HCT116 (cell line): ENCODE measurements around the gene CCDC120. TPM values are rescaled to one million over a fixed set of nuclear protein-coding genes. Genes with fewer than 3 reads are reported as not detected.

Experiments
- ATAC-seq: fragments of 200-7000 bp; cut with Tn5 transposase; 2 replicates; pipeline ENCODE4 v1.9.1; 2020; ENCODE audit warnings: mild to moderate bottlenecking, moderate library complexity
- BruUV-seq: library from RNA; stranded (reverse); fragments of 400-500 nt; replicated peaks from 2 replicates; lab custom pipeline; 2021; lab: Mats Ljungman, UMichigan
- CTCF ChIA-PET: fragments of 300-600 bp; sonication (Branson Sonifier 250); formaldehyde crosslinking; loops from one replicate; lab custom pipeline; 2021; ENCODE audit warnings: antibody characterized with exemption; lab: Charles Lee
- POLR2A ChIA-PET: fragments of 300-600, 350-600 bp; sonication (Branson Sonifier 250); formaldehyde crosslinking; loops from one replicate; lab custom pipeline; 2021; ENCODE audit warnings: antibody characterized with exemption; lab: Charles Lee
- RAD21 ChIA-PET, 2 experiments: fragments of 300-600 bp; sonication (Branson Sonifier 250); formaldehyde crosslinking; loops; one replicate each; lab custom pipeline; 2023; ENCODE audit warnings: low total read pairs in 2 of 2; ENCODE audit not compliant: uncharacterized antibody in 2 of 2, unreplicated experiment in 2 of 2, low non-redundant PET in 1 of 2; lab: Charles Lee
- DNase-seq: peaks from one replicate; pipeline ENCODE4 v3.0.0-alpha.2; 2010; ENCODE audit warnings: low read depth, low spot score
- H2AFZ ChIP-seq: fragments of 200-600 bp; shearing (Covaris generic), sonication (generic); 2 replicates; pipeline ENCODE4 v1.6.1; 2017; ENCODE audit warnings: low read depth, mixed run types, mixed read lengths, antibody characterized with exemption, low read length; ENCODE audit not compliant: poor library complexity, severe bottlenecking
- H3K27ac ChIP-seq: 2 replicates; pipeline ENCODE4 v1.5.1; 2012; ENCODE audit warnings: low read depth, low read length
- H3K27me3 ChIP-seq: fragments of 200-600 bp; sonication (generic); 2 replicates; pipeline ENCODE4 v1.6.1; 2016; ENCODE audit warnings: mixed run types, low read length, mixed read lengths; ENCODE audit not compliant: insufficient read depth
- H3K36me3 ChIP-seq, 2 experiments: fragments of 200-500 bp in 1 of 2; fragments of 200-600 bp in 1 of 2; sonication (Bioruptor generic) in 1 of 2; sonication (generic) in 1 of 2; 2 replicates each; pipeline versions ENCODE4 v1.5.1 to v1.6.1; 2014 to 2016; ENCODE audit warnings: low read length in 2 of 2, inconsistent platforms in 1 of 2, mixed read lengths in 1 of 2, mixed run types in 1 of 2; ENCODE audit not compliant: insufficient read depth in 2 of 2, control insufficient read depth in 1 of 2
- H3K4me1 ChIP-seq, 2 experiments: fragments of 200-600 bp in 1 of 2; sonication (generic) in 1 of 2; 2 replicates each; pipeline versions ENCODE4 v1.5.1 to v1.6.1; 2012 to 2017; ENCODE audit warnings: low read length in 2 of 2, inconsistent platforms in 1 of 2, mild to moderate bottlenecking in 1 of 2, mixed read lengths in 1 of 2, mixed run types in 1 of 2, moderate library complexity in 1 of 2; ENCODE audit not compliant: insufficient read depth in 2 of 2, control insufficient read depth in 1 of 2
- H3K4me2 ChIP-seq: fragments of 200-600 bp; sonication (generic); 2 replicates; pipeline ENCODE4 v1.6.1; 2017; ENCODE audit warnings: mixed run types, low read length, mixed read lengths
- H3K4me3 ChIP-seq, 2 experiments: fragments of 200-600 bp in 1 of 2; sonication (generic) in 1 of 2; replicated peaks in 1 of 2; 2 replicates each; pipeline ENCODE4 v1.5.1; 2011 to 2016; ENCODE audit warnings: low read length in 2 of 2, control low read depth in 1 of 2, low read depth in 1 of 2, mild to moderate bottlenecking in 1 of 2, mixed read lengths in 1 of 2, mixed run types in 1 of 2
- H3K79me2 ChIP-seq: fragments of 200-600 bp; sonication (generic); 2 replicates; pipeline ENCODE4 v1.6.1; 2017; ENCODE audit warnings: mild to moderate bottlenecking, mixed run types, low read length, moderate library complexity, mixed read lengths; ENCODE audit not compliant: insufficient read depth
- H3K9ac ChIP-seq: fragments of 200-600 bp; sonication (generic); 2 replicates; pipeline ENCODE4 v1.6.1; 2016; ENCODE audit warnings: low read length, mixed read lengths
- H3K9me2 ChIP-seq: fragments of 200-600 bp; sonication (generic), shearing (Covaris generic); 2 replicates; pipeline ENCODE4 v1.6.1; 2017; ENCODE audit warnings: mixed run types, mild to moderate bottlenecking, moderate library complexity; ENCODE audit not compliant: insufficient read depth
- H3K9me3 ChIP-seq, 2 experiments: fragments of 200-500 bp in 1 of 2; fragments of 200-600 bp in 1 of 2; sonication (Bioruptor generic) in 1 of 2; sonication (generic) in 1 of 2; 2 replicates each; pipeline ENCODE4 v1.6.1; 2014 to 2017; ENCODE audit warnings: low read length in 2 of 2, mixed read lengths in 2 of 2, inconsistent platforms in 1 of 2, low read depth in 1 of 2, mild to moderate bottlenecking in 1 of 2, mixed run types in 1 of 2, moderate library complexity in 1 of 2; ENCODE audit not compliant: control insufficient read depth in 1 of 2, insufficient read depth in 1 of 2
- H4K20me1 ChIP-seq: fragments of 200-600 bp; sonication (generic), shearing (Covaris generic); 2 replicates; pipeline ENCODE4 v1.6.1; 2017; ENCODE audit warnings: mixed run types, mild to moderate bottlenecking, moderate library complexity; ENCODE audit not compliant: insufficient read depth
- ATF3 ChIP-seq: IDR thresholded peaks from 2 replicates; pipeline ENCODE4 v1.6.1; 2012
- CBX3 ChIP-seq: IDR thresholded peaks from 2 replicates; pipeline ENCODE4 v1.6.1; 2012; ENCODE audit warnings: low read depth
- EGR1 ChIP-seq: IDR thresholded peaks from 2 replicates; pipeline ENCODE4 v1.6.1; 2012; ENCODE audit warnings: low read depth
- ELF1 ChIP-seq: IDR thresholded peaks from 2 replicates; pipeline ENCODE4 v1.6.1; 2012; ENCODE audit warnings: low read depth, borderline replicate concordance
- EZH2phosphoT487 ChIP-seq: fragments of 200-600 bp; IDR thresholded peaks from 2 replicates; pipeline ENCODE4 v1.6.1; 2018; ENCODE audit warnings: antibody characterized with exemption, borderline replicate concordance
- FOSL1 ChIP-seq: IDR thresholded peaks from 2 replicates; pipeline ENCODE4 v1.6.1; 2012; ENCODE audit warnings: low read depth
- MAX ChIP-seq: IDR thresholded peaks from 2 replicates; pipeline ENCODE4 v1.6.1; 2012
- POLR2A ChIP-seq: IDR thresholded peaks from 2 replicates; pipeline ENCODE4 v1.7.0; 2011; ENCODE audit warnings: borderline replicate concordance; ENCODE audit not compliant: insufficient read depth, insufficient read length; ENCODE audit errors: extremely low read depth
- POLR2AphosphoS5 ChIP-seq: IDR thresholded peaks from 2 replicates; pipeline ENCODE4 v1.6.1; 2011; ENCODE audit warnings: mild to moderate bottlenecking, low read depth, low read length, moderate library complexity
- RAD21 ChIP-seq: IDR thresholded peaks from 2 replicates; pipeline ENCODE4 v1.6.1; 2012; ENCODE audit warnings: low read depth, mild to moderate bottlenecking
- SIN3A ChIP-seq: IDR thresholded peaks from 2 replicates; pipeline ENCODE4 v1.6.1; 2012; ENCODE audit warnings: low read depth
- SRF ChIP-seq: IDR thresholded peaks from 2 replicates; pipeline ENCODE4 v1.6.1; 2012; ENCODE audit warnings: low read depth
- TCF7L2 ChIP-seq: IDR thresholded peaks from 2 replicates; pipeline ENCODE4 v1.7.0; 2011; ENCODE audit warnings: borderline replicate concordance, inconsistent platforms; ENCODE audit not compliant: insufficient read depth, insufficient read length; ENCODE audit errors: extremely low read depth
- YY1 ChIP-seq: IDR thresholded peaks from 2 replicates; pipeline ENCODE4 v1.6.1; 2011; ENCODE audit warnings: low read length, low read depth, moderate library complexity, mild to moderate bottlenecking; ENCODE audit not compliant: insufficient replicate concordance; ENCODE audit errors: extremely low read depth
- ZBTB33 ChIP-seq: IDR thresholded peaks from 2 replicates; pipeline ENCODE4 v1.6.1; 2011; ENCODE audit warnings: mild to moderate bottlenecking, low read length, moderate library complexity; ENCODE audit not compliant: insufficient replicate concordance; ENCODE audit errors: extremely low read depth
- ZFX ChIP-seq: fragments of 450-650 bp; IDR thresholded peaks from 2 replicates; pipeline ENCODE4 v1.6.1; 2017
- ZNF274 ChIP-seq: fragments of 200-500 bp; sonication (Bioruptor generic); IDR thresholded peaks from 2 replicates; pipeline ENCODE4 v1.6.1; 2014; ENCODE audit warnings: mild to moderate bottlenecking, low read depth, low read length, inconsistent platforms
- intact Hi-C: fragments of 100-400 bp; cut with micrococcal nuclease; formaldehyde crosslinking; loops from 2 replicates; pipeline ENCODE4 v1.10.0; 2022
- total RNA-seq: library from RNA; stranded (reverse); gene quantifications from one replicate; pipeline ENCODE4 v1.2.1, GENCODE V29; 2021; ENCODE audit not compliant: unreplicated experiment

CCDC120 gene
- total RNA-seq, 1 experiment from 2014 or later: 13.5 TPM

GRCh38 chrX:49063715-49064114 lies 4.9 kb downstream of the CCDC120 start:
- H3K9me3 ChIP-seq: no peaks in the 10 kb centered on the region
- CTCF ChIA-PET: no interaction called here
- H3K4me1 ChIP-seq: peaks cover 2 to 8% of the 10 kb centered on the region in 2 experiments; a peak in 2 of 4 replicates
- intact Hi-C loops: no loop called here
- TF ChIP-seq RAD21 (no peak), FOSL1 (no peak), ELF1 (no peak), POLR2AphosphoS5 (no peak), ATF3 (no peak), SRF (no peak), POLR2A (no peak), CBX3 (no peak), ZBTB33 (no peak), SIN3A (no peak), ZFX (no peak), MAX (no peak), TCF7L2 (no peak), EGR1 (no peak), EZH2phosphoT487 (no peak), ZNF274 (no peak), YY1 (no peak)
- H3K79me2 ChIP-seq: no peaks in the 10 kb centered on the region
- no peaks in the 10 kb centered on the region for H3K36me3 ChIP-seq
- RAD21 ChIA-PET: no interaction called here
- no peak overlapping the region for H3K27ac ChIP-seq
- no peak overlapping the region for H3K4me2 ChIP-seq
- BruUV-seq: no TSS peak
- H3K9me2 ChIP-seq: no peaks in the 10 kb centered on the region
- H2AFZ ChIP-seq: no peak overlapping the region
- no peaks in the 10 kb centered on the region for H4K20me1 ChIP-seq
- POLR2A ChIA-PET: no interaction called here
- H3K4me3 ChIP-seq: no peak overlapping the region
- no peak overlapping the region for H3K9ac ChIP-seq
- H3K27me3 ChIP-seq: no peaks in the 10 kb centered on the region
- no peak for DNase-seq
- no peak for ATAC-seq
